KOPT-K1 (cell line): ENCODE data around the gene NFATC1.

Experiments
- H3K27ac ChIP-seq: fragments of 200-600 bp; sonication (generic); 2 replicates; pipeline ENCODE4 v1.5.1; 2016; ENCODE audit warnings: antibody characterized with exemption, mild to moderate bottlenecking, low read depth, low read length; ENCODE audit not compliant: poor library complexity, severe bottlenecking
- H3K36me3 ChIP-seq: fragments of 200-600 bp; sonication (generic); 2 replicates; pipeline ENCODE4 v1.5.1; 2017; ENCODE audit warnings: antibody characterized with exemption, mild to moderate bottlenecking, low read length, moderate library complexity; ENCODE audit not compliant: insufficient read depth
- H3K9me3 ChIP-seq: fragments of 200-600 bp; sonication (generic); 2 replicates; pipeline ENCODE4 v1.5.1; 2017; ENCODE audit warnings: antibody characterized with exemption, low read length, mild to moderate bottlenecking; ENCODE audit not compliant: insufficient read depth, poor library complexity, severe bottlenecking

NFATC1 gene

DNA sequence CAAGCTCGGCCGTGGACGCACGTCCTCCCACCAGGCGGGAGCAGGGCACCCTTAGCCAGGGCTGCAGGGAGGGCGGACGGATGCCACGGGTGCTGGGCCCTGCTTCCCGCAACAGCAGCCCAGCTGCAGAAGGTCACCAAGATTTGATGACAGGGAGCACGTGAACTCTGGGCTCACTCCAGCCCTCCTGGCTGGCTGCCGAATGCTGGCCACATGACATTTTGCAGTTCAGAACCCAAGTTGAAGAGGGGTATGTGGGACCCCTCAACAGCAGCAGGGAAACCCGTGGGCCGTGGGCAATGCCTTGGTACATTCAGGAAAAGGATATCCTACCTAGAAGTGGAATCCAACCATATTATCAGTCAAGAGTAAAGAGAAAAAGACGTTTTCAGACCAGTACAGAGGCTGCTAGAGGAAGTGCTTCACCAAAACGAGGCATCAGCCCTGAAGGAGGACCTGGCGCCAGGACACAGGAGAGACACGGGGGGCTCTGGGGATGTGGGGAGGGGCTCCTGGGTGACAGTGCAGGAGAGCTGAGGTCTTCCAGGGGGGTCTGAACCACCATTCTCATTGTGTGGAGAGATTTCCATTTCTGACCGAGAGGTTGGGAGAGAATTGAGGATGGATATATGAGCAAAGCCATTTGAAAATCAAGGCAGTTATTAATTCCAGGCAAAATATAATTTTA, 176.5 kb downstream of the NFATC1 start:
- peaks cover 35% of the 10 kb centered on the region for H3K9me3 ChIP-seq
- H3K36me3 ChIP-seq: no peaks in the 10 kb centered on the region
- no peak overlapping the region for H3K27ac ChIP-seq

DNA sequence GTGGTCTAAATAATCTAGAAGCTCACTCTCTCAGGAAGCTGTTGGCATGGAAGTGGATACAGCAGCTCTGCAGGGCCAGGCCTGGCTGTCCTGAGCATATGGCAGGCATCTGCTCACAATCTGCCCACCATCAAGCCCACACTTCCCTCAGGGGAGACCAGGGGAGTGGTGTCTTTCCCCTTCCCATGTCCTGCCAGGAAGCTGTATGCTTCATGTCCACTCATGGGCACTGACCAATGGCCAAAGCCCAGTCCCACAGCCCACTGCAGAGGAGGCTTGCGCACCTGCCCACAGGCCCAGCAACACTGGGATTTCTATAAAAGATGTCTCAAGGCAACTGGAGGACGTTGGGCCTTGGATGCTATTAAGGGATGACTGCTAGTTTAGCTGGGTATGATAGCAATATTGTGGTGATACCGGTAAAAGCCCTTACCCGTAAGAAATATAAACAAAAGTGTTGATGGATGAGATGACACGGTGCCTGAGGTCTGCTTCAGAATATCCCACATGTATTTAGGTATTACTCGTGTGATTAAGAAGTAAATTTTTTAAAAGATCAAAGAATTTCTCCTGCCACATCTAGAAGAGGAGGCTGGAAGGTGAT, 177.2 kb downstream of the NFATC1 start:
- peaks cover 35% of the 10 kb centered on the region for H3K9me3 ChIP-seq
- no peak overlapping the region for H3K27ac ChIP-seq
- no peaks in the 10 kb centered on the region for H3K36me3 ChIP-seq

DNA sequence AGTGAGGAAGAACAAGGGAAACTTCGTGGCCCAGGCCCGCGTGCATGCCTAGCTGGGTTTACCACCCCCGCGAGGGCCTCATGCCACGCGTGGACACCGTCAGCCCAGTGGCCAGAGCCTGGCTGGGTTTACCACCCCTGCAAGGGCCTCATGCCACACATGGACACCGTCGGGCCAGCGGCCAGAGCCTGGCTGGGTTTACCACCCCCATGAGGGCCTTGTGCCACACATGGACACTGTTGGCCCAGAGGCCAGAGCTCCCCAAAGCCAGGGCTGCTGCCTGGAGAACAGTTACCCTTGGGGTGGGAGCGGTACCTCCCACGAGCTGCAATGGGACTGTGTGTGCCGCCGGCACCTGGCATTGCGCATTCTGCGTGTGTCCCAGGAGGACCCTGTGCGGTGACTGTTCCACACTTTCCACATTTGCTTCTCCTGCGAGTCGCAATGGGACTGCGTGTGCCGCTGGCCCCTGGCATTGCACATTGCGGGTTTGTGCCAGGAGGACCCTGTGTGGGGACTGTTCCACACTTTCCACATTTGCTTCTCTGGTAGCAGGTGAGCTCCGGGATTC, 178.3 kb downstream of the NFATC1 start:
- H3K36me3 ChIP-seq: no peaks in the 10 kb centered on the region
- peaks cover 35% of the 10 kb centered on the region for H3K9me3 ChIP-seq

DNA sequence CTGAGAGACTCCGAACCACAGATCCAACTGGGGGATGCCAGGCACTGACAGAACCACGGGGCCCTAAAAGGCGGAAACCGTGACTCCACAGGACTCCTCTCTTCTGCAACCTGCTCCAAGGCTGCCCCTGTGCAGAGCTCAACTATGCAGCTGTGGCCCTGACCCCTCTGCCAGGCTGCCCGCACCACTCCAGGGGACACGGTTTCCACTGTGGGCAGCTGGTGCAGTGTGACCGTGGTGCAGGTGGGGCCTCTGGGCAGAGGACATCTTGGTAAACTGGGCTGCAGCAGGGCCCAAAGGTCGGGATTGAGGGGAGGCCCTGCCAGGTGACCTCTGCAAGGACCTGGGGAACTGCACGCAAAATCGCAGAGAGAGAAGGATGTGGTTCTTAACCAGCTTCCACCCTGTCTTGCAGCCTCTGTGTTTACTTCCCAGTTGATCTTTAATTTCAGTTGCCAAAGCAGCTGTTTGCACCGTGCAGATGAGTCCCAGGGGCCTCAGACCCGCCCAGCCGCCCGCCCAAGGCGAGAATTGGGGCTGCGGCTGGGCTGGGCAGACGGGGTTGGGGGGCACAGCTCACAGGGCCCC, 179.3 kb downstream of the NFATC1 start:
- H3K9me3 ChIP-seq: peaks cover 35% of the 10 kb centered on the region
- no peaks in the 10 kb centered on the region for H3K36me3 ChIP-seq
- H3K27ac ChIP-seq: no peak overlapping the region

More for the DNA sequence above, 178.3 kb downstream of the NFATC1 start:
- H3K27ac ChIP-seq: no peak overlapping the region

DNA sequence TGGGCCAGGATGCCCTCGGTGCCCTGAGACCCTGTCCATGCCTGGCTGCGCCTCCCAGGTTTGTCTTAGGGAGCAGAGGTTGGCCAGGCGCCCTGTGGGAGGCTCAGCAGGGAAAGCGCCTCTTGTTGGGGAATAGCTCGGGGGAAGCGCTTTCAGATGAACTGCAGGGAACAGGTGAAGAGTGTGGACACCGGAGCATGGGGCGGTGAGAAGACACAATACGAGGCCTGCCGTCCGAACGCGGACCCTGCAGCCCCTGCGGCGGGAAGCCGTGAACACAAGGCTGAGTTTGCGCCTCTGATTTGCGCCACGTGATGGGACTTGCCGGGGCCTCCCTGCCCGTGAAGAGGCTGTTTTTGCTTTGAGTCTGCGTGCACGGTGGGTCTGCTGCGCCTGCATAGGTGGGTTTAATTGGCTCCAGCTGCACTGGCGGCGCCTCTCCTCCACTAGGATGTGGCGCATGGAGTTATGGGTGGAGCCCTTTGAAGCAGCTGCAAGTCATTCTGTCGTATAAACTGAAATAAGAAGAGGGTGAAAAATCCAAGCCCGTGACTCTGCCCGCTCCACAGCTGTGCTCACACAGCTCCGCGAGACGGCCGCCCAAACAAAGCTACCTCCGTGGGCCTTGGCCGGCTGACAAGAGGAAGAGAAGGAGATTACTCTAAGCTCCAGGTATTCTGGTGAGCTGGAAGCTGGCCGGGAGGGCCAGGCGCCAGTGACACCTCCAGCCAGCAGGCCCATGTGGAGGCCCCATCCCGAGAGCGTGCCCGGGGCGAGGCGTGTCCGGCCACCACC, 180.4 kb downstream of the NFATC1 start:
- Histone ChIP-seq H3K9me3 (peaks cover 35% of the 10 kb centered on the region), H3K36me3 (no peaks in the 10 kb centered on the region), H3K27ac (no peak overlapping the region)

DNA sequence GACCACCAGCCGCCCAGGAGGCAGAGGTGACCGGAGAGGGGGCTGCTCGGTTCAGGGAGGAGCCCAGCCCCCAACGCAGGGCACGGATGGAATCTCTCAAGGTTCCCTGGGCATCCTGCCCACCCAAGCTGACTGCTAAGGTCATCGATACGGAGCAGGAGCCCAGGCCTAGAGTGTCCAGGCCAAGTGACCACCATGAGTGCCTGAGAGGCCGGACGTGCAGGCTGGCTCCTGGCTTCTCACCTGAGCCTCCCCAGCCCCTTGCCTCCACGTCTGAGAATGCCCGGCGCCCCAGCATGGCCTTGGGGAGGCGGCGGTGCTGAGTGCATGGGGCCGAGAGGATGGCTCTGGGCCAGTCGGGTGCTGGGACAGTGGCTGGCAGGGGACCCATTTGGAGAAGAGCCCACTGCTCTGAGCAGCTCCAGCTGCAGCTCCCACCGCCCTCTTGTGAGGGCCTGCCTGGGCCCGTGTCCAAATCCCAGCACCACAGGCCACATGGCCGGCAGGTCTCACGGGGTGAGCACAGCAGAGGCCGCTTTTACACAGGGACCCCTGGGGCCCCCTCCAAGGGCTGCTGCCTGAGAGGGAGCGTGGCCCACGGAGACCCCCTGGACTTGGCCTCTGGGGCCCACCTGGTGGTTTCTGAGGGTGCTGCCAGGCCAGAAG, 181.1 kb downstream of the NFATC1 start:
- Histone ChIP-seq H3K27ac (no peak overlapping the region), H3K36me3 (no peaks in the 10 kb centered on the region), H3K9me3 (peaks cover 29% of the 10 kb centered on the region)

DNA sequence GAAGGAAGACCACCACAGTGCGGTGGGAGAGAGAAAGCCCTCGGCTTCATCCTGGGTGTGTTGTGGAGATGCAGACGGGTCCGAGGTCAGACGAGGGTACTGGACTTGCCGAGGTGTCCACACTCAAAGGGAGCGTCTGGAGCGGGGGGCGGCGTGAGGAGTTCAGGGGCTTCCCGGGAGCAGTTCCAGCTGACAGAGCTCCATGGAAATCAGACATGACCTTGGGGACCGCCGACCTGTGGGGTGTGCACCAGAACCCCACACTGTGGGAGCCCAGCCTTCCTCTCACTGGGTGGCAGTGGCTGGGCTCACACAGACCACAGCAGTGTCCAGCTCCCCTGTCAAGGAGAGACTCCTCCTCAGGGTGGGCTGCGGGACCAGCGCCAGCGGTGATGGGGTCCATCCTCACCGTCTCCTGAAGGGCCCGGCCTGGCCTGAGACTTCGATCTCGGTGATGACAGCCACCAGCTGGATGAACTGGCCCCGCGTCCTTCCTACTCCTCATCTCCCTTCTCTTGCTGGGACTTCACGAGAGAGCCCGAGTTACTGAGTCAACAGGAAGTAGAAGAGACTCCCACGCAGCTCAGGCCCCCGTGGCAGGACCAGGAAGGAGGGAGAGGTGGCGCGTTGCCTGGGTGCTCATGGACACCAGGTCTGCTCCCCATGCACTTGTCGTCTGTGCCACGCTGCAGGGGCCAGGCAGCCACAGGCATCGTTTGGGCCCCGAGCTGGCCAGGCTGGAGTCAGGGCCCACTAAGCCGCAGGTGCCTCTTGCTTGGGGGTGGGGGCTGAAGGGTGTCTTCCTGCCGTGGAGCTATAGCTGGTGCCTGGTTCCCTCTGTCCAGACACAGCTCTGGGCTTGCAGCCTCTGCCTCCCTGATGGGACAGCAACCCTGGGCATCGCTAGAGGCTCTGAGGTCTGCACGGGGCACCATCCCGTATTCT, 182.0 kb downstream of the NFATC1 start:
- no peak overlapping the region for H3K27ac ChIP-seq
- peaks cover 20% of the 10 kb centered on the region for H3K9me3 ChIP-seq
- no peaks in the 10 kb centered on the region for H3K36me3 ChIP-seq

DNA sequence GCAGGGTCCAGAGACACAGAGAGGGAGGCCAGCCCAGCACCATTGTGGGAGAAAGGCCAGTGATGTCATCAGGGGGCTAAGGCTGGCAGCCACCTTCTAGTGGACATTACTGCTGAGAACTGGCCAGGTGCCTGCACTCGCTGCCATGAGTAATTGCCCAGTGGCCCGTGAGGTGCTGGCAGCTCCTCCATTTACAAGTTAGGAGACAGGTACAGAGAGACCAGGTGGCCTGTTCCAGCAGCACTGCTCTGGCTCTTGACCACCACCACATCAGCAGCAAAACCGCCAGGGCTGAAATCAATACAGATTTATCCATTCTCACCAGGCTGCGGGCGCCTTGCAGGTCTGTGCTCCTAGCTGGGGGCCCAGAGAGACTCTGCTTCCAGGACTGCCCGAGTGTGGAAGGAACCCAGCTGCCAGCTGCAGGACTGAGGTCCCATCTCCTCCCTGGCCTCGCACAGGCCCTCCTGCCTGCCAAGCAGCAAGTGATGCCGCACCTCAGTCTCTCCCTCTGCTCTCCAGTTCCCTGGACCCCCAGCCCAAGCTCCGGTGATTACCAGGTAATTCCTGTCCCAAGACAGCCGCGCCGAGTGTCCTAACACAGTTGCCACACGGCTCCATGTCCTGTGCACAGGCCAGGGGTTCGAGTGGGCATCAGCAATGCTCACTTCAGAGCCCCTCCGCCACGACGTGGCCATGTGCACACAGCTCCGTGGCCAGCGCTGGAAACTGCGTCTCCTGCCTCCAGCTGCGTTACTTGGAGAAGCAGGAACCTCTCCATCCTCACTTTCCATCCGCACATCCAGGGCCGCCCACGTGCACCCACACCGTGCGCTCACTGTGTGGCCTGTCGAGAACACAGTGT, 182.9 kb downstream of the NFATC1 start:
- Histone ChIP-seq H3K9me3 (peaks cover 11% of the 10 kb centered on the region), H3K27ac (no peak overlapping the region), H3K36me3 (no peaks in the 10 kb centered on the region)
